SW 1271 (cell line): ENCODE data around the gene MMD2.

Experiments used
- DNase-seq, 2 experiments: peaks; one replicate each; lab custom pipeline; 2025; lab: John Stamatoyannopoulos, UW

MMD2 gene

GRCh38 chr7:4871056-4871680 lies 87.8 kb downstream of the MMD2 start:
- no peak for DNase-seq

- DNase-seq: no peak
Observed at GRCh38 chr7:4868493-4868892, 90.5 kb downstream of the MMD2 start.

- no peak for DNase-seq
Observed at GRCh38 chr7:4866528-4867496, 92.2 kb downstream of the MMD2 start.

- DNase-seq: no peak
Observed at GRCh38 chr7:4862156-4862555, 96.8 kb downstream of the MMD2 start.

GRCh38 chr7:4861673-4862072 lies 97.3 kb downstream of the MMD2 start, which contains the start of gene PAPOLB:
Gene PAPOLB (minus strand): TSS chr7:4862030. CDS start chr7:4861810, 220 bp downstream.
- no peak for DNase-seq

- DNase-seq: no peak
Observed at GRCh38 chr7:4861227-4861626, 97.8 kb downstream of the MMD2 start.

GRCh38 chr7:4857189-4857588 lies 101.8 kb downstream of the MMD2 start:
- no peak for DNase-seq

- no peak for DNase-seq
Observed at GRCh38 chr7:4856336-4857057, 102.5 kb downstream of the MMD2 start.
